KMS-11 (cell line): ENCODE measurements around the gene LRRC4C.

Source experiments
- H2AFZ ChIP-seq: fragments of 200-600 bp; sonication (generic); 2 replicates; pipeline ENCODE4 v1.6.1; 2016; ENCODE audit warnings: antibody characterized with exemption, mixed run types, low read depth
- H3K27ac ChIP-seq: fragments of 200-600 bp; sonication (generic); 2 replicates; pipeline ENCODE4 v1.6.1; 2016; ENCODE audit warnings: mild to moderate bottlenecking, mixed run types
- H3K27me3 ChIP-seq: fragments of 200-600 bp; sonication (generic); 2 replicates; pipeline ENCODE4 v1.6.1; 2017; ENCODE audit warnings: mild to moderate bottlenecking, low read depth, mixed run types, moderate library complexity; ENCODE audit not compliant: insufficient read depth
- H3K36me3 ChIP-seq: fragments of 200-600 bp; sonication (generic); 2 replicates; pipeline ENCODE4 v1.6.1; 2017; ENCODE audit warnings: mild to moderate bottlenecking, mixed run types; ENCODE audit not compliant: insufficient read depth
- H3K4me1 ChIP-seq: fragments of 200-600 bp; sonication (generic); 2 replicates; pipeline ENCODE4 v1.6.1; 2016; ENCODE audit warnings: mild to moderate bottlenecking, low read depth, mixed run types; ENCODE audit not compliant: poor library complexity, severe bottlenecking
- H3K4me2 ChIP-seq: fragments of 200-600 bp; sonication (generic); 2 replicates; pipeline ENCODE4 v1.7.0; 2016; ENCODE audit warnings: mild to moderate bottlenecking, mixed run types
- H3K4me3 ChIP-seq: fragments of 200-600 bp; sonication (generic); IDR thresholded peaks from 2 replicates; pipeline ENCODE4 v1.6.1; 2017; ENCODE audit warnings: low read depth, low read length, mixed read lengths; ENCODE audit not compliant: insufficient read depth
- H3K79me2 ChIP-seq: fragments of 200-600 bp; sonication (generic); 2 replicates; pipeline ENCODE4 v1.6.1; 2016; ENCODE audit warnings: low read depth, mixed run types; ENCODE audit not compliant: insufficient read depth
- H3K9ac ChIP-seq: fragments of 200-600 bp; sonication (generic); 2 replicates; pipeline ENCODE4 v1.6.1; 2016; ENCODE audit warnings: mild to moderate bottlenecking, mixed run types
- H4K20me1 ChIP-seq: fragments of 200-600 bp; sonication (generic); 2 replicates; pipeline ENCODE4 v1.6.1; 2016; ENCODE audit warnings: mild to moderate bottlenecking, mixed run types; ENCODE audit not compliant: insufficient read depth
- CTCF ChIP-seq: fragments of 200-600 bp; sonication (generic); conservative IDR thresholded peaks from 2 replicates; pipeline ENCODE4 v1.6.1; 2017; ENCODE audit warnings: low read depth, mild to moderate bottlenecking, antibody characterized with exemption, low read length, moderate library complexity, mixed read lengths

Gene LRRC4C

GRCh38 chr11:41419901-41420300 lies 39.6 kb downstream of the LRRC4C start:
- no peaks in the 10 kb centered on the region for H4K20me1 ChIP-seq
- no peaks in the 10 kb centered on the region for H3K79me2 ChIP-seq
- peaks cover 2% of the 10 kb centered on the region for H3K4me1 ChIP-seq
- TF ChIP-seq CTCF = no peak
- no peak overlapping the region for H3K27ac ChIP-seq
- no peak overlapping the region for H3K4me2 ChIP-seq
- no peak overlapping the region for H3K4me3 ChIP-seq
- no peak overlapping the region for H3K9ac ChIP-seq
- H3K27me3 ChIP-seq = no peaks in the 10 kb centered on the region
- no peaks in the 10 kb centered on the region for H3K36me3 ChIP-seq
- no peak overlapping the region for H2AFZ ChIP-seq

- H3K9ac ChIP-seq = no peak overlapping the region
- H3K27me3 ChIP-seq = no peaks in the 10 kb centered on the region
- H2AFZ ChIP-seq = no peak overlapping the region
- no peak overlapping the region for H3K4me3 ChIP-seq
- H4K20me1 ChIP-seq = no peaks in the 10 kb centered on the region
- no peaks in the 10 kb centered on the region for H3K79me2 ChIP-seq
- H3K36me3 ChIP-seq = no peaks in the 10 kb centered on the region
- no peak overlapping the region for H3K27ac ChIP-seq
- H3K4me2 ChIP-seq = no peak overlapping the region; the same call in 1 of the 2 replicates
- peaks cover 32% of the 10 kb centered on the region for H3K4me1 ChIP-seq
- no peak for TF ChIP-seq CTCF
Observed at GRCh38 chr11:41414771-41415440, 44.5 kb downstream of the LRRC4C start.

- TF ChIP-seq CTCF = no peak
- Histone ChIP-seq H3K79me2 (no peaks in the 10 kb centered on the region), H3K27ac (no peak overlapping the region), H3K4me2 (peak overlapping the region; percentile 31; the same call in 1 of the 2 replicates), H4K20me1 (no peaks in the 10 kb centered on the region), H3K36me3 (no peaks in the 10 kb centered on the region), H3K4me3 (no peak overlapping the region), H3K27me3 (no peaks in the 10 kb centered on the region), H3K9ac (no peak overlapping the region), H3K4me1 (peaks cover 32% of the 10 kb centered on the region), H2AFZ (no peak overlapping the region)
Observed at GRCh38 chr11:41413843-41414242, 45.6 kb downstream of the LRRC4C start.

GRCh38 chr11:41405812-41406211 lies 53.6 kb downstream of the LRRC4C start:
- H3K9ac ChIP-seq = no peak overlapping the region
- no peak overlapping the region for H3K27ac ChIP-seq
- no peaks in the 10 kb centered on the region for H3K36me3 ChIP-seq
- H3K4me3 ChIP-seq = no peak overlapping the region
- H3K4me1 ChIP-seq = no peaks in the 10 kb centered on the region
- H3K4me2 ChIP-seq = no peak overlapping the region
- no peaks in the 10 kb centered on the region for H4K20me1 ChIP-seq
- TF ChIP-seq CTCF = no peak
- no peaks in the 10 kb centered on the region for H3K27me3 ChIP-seq
- H3K79me2 ChIP-seq = no peaks in the 10 kb centered on the region
- H2AFZ ChIP-seq = no peak overlapping the region
